Measurements from ENCODE around the gene PPIP5K1. TPM values are rescaled to one million over a fixed set of nuclear protein-coding genes. Genes with fewer than 3 reads are reported as not detected.

The PPIP5K1 gene
- total RNA-seq, 1 experiment from 2014 or later, result 62.4 TPM

DNA sequence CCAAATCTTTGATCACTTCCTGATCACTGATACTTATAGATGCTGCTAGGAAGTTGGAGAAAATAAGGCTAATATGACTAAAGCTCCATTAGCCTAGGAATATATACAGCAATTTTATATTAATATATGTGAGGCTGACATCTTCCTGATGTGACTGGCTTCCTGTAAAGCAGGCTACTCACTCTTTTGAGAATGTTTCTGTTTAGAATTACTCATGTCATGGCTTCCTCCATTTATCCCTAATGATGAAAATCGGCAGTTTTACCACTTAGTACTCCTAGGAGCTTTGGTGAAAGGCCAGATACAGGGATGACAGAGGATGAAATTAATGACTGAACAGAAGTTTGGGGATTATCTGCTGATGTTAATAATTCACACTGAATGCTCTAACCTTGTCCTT is 76.5 kb downstream of the PPIP5K1 start:
- intact Hi-C loops (cut with micrococcal nuclease), result no loop called here
- no TSS peak for BruUV-seq (replicated peaks)
- RAD21 ChIA-PET (ENCODE audit: low non-redundant PET in 1 of 2, low total read pairs in 2 of 2, uncharacterized antibody in 2 of 2, unreplicated experiment in 2 of 2), result interaction anchor here in 1 of 2 experiments (1.4 kb wide), 1 partner anchor 73 kb away, joined by 5 read pairs; no protein-coding TSS in a partner anchor

More for the DNA sequence above, 76.5 kb downstream of the PPIP5K1 start:
- Histone ChIP-seq H3K27me3 (ENCODE audit: insufficient read depth, low read length) (no peaks in the 10 kb centered on the region), H3K9ac (ENCODE audit: low read length) (no peak overlapping the region), H3K27ac (ENCODE audit: low read depth, low read length) (no peak overlapping the region), H3K4me1 (ENCODE audit: control insufficient read depth in 1 of 2, insufficient read depth in 2 of 2, low read length in 2 of 2) (peaks cover 21 to 31% of the 10 kb centered on the region in 2 experiments), H3K79me2 (ENCODE audit: insufficient read depth, low read length) (no peaks in the 10 kb centered on the region), H3K4me2 (ENCODE audit: low read length) (no peak overlapping the region), H3K9me3 (ENCODE audit: control insufficient read depth in 1 of 2, insufficient read depth in 1 of 2, low read depth in 1 of 2, low read length in 2 of 2) (no peaks in the 10 kb centered on the region), H3K4me3 (replicated peaks in 1 of 2; ENCODE audit: low read depth in 1 of 2, low read length in 2 of 2) (no peak overlapping the region), H2AFZ (ENCODE audit: low read depth, low read length, poor library complexity, severe bottlenecking) (no peak overlapping the region), H3K36me3 (ENCODE audit: control insufficient read depth in 1 of 2, insufficient read depth in 2 of 2, low read length in 2 of 2) (no peaks in the 10 kb centered on the region), H3K9me2 (ENCODE audit: insufficient read depth) (no peaks in the 10 kb centered on the region), H4K20me1 (ENCODE audit: insufficient read depth) (no peaks in the 10 kb centered on the region)
- TF ChIP-seq SRF (IDR thresholded peaks at IDR 0.05; ENCODE audit: low read depth) (no peak), EZH2 (IDR thresholded peaks at IDR 0.05) (no peak), TCF7L2 (IDR thresholded peaks at IDR 0.05; ENCODE audit: borderline replicate concordance, extremely low read depth, insufficient read depth, insufficient read length) (no peak), ELF1 (IDR thresholded peaks at IDR 0.05; ENCODE audit: borderline replicate concordance, low read depth) (no peak), FOSL1 (IDR thresholded peaks at IDR 0.05; ENCODE audit: low read depth) (no peak)
- TF ChIP-seq, protein P1, sequence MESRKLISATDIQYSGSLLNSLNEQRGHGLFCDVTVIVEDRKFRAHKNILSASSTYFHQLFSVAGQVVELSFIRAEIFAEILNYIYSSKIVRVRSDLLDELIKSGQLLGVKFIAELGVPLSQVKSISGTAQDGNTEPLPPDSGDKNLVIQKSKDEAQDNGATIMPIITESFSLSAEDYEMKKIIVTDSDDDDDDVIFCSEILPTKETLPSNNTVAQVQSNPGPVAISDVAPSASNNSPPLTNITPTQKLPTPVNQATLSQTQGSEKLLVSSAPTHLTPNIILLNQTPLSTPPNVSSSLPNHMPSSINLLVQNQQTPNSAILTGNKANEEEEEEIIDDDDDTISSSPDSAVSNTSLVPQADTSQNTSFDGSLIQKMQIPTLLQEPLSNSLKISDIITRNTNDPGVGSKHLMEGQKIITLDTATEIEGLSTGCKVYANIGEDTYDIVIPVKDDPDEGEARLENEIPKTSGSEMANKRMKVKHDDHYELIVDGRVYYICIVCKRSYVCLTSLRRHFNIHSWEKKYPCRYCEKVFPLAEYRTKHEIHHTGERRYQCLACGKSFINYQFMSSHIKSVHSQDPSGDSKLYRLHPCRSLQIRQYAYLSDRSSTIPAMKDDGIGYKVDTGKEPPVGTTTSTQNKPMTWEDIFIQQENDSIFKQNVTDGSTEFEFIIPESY (IDR thresholded peaks at IDR 0.05; ENCODE audit: extremely low read depth, insufficient replicate concordance, low read length), result no peak
- TF ChIP-seq, protein P2, sequence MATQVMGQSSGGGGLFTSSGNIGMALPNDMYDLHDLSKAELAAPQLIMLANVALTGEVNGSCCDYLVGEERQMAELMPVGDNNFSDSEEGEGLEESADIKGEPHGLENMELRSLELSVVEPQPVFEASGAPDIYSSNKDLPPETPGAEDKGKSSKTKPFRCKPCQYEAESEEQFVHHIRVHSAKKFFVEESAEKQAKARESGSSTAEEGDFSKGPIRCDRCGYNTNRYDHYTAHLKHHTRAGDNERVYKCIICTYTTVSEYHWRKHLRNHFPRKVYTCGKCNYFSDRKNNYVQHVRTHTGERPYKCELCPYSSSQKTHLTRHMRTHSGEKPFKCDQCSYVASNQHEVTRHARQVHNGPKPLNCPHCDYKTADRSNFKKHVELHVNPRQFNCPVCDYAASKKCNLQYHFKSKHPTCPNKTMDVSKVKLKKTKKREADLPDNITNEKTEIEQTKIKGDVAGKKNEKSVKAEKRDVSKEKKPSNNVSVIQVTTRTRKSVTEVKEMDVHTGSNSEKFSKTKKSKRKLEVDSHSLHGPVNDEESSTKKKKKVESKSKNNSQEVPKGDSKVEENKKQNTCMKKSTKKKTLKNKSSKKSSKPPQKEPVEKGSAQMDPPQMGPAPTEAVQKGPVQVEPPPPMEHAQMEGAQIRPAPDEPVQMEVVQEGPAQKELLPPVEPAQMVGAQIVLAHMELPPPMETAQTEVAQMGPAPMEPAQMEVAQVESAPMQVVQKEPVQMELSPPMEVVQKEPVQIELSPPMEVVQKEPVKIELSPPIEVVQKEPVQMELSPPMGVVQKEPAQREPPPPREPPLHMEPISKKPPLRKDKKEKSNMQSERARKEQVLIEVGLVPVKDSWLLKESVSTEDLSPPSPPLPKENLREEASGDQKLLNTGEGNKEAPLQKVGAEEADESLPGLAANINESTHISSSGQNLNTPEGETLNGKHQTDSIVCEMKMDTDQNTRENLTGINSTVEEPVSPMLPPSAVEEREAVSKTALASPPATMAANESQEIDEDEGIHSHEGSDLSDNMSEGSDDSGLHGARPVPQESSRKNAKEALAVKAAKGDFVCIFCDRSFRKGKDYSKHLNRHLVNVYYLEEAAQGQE (IDR thresholded peaks at IDR 0.05; ENCODE audit: low read depth), result no peak
- no peak for DNase-seq (ENCODE audit: low read depth, low spot score)
- POLR2A ChIA-PET, result no interaction called here
- ATAC-seq, result no peak
- CTCF ChIA-PET, result interaction anchor here (1.1 to 1.6 kb wide), 3 partner anchors 9 to 37 kb away, joined by 3 to 8 read pairs (median 4); no protein-coding TSS in a partner anchor
